ENCODE results near the gene TBCD.

TBCD gene

GRCh38 chr17:82843904-82844680, 92.2 kb downstream of the TBCD start:
- Histone ChIP-seq H3K4me3 (no peak overlapping the region), H3K27ac (no peak overlapping the region)
- DNase-seq (ENCODE audit: low spot score) = no peak
- TF ChIP-seq CTCF (IDR thresholded peaks at IDR 0.05) = no peak

GRCh38 chr17:82844796-82845162, 92.9 kb downstream of the TBCD start:
- TF ChIP-seq CTCF (IDR thresholded peaks at IDR 0.05) = no peak
- DNase-seq (ENCODE audit: low spot score) = no peak
- no peak overlapping the region for H3K4me3 ChIP-seq
- H3K27ac ChIP-seq = peak overlapping the region in 1 of 2 donors; percentile 51

- H3K27ac ChIP-seq = peak overlapping the region in 1 of 2 donors; percentile 51
- TF ChIP-seq CTCF (IDR thresholded peaks at IDR 0.05) = no peak
- DNase-seq (ENCODE audit: low spot score) = no peak
- peak overlapping the region; percentile 16 for H3K4me3 ChIP-seq
These were observed 93.4 kb downstream of the TBCD start for GRCh38 chr17:82845163-82845807.

- no peak for TF ChIP-seq CTCF (IDR thresholded peaks at IDR 0.05)
- Histone ChIP-seq H3K4me3 (peak overlapping the region; percentile 43), H3K27ac (peak overlapping the region in 1 of 2 donors; percentile 21)
- DNase-seq (ENCODE audit: low spot score) = no peak
These were observed 94.3 kb downstream of the TBCD start for GRCh38 chr17:82846061-82846691.

- H3K27ac ChIP-seq = no peak overlapping the region
- no peak overlapping the region for H3K4me3 ChIP-seq
- TF ChIP-seq CTCF (IDR thresholded peaks at IDR 0.05) = no peak
- DNase-seq (ENCODE audit: low spot score) = no peak
These were observed 96.2 kb downstream of the TBCD start for GRCh38 chr17:82848022-82848592.

- DNase-seq (ENCODE audit: low spot score) = no peak
- no peak for TF ChIP-seq CTCF (IDR thresholded peaks at IDR 0.05)
- no peak overlapping the region for H3K4me3 ChIP-seq
- peak overlapping the region in 1 of 2 donors; percentile 17 for H3K27ac ChIP-seq
These were observed 97.4 kb downstream of the TBCD start for GRCh38 chr17:82849076-82849945.
